GM21717 (cell line): ENCODE data around the gene ACD.
A peak's percentile ranks its signal among the peaks of the same experiment; 100 is the strongest.

ENCODE experiments used
- ATAC-seq: cut with Tn5 transposase; IDR thresholded peaks from one replicate; pipeline ENCODE4 v1.9.1; 2021; ENCODE audit warnings: mild to moderate bottlenecking, moderate library complexity; ENCODE audit not compliant: unreplicated experiment

Gene ACD

DNA sequence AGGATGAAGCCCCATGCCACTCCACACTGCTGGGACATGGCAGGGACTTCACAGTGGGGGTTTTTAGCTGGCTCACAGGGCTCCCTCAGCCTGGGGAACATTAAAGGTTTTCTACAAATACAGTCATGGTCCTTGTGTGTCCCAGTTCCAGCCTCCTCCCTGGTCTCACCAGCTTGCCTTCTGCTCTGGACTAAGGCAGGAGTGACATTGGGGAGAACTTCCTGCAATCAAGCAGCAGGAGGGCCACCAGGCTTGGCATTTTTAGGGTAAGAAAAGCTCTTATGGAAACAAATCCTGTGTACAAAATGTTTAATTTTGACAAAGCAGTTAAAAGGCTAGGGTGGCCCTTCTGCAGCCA lies 2.6 kb upstream of the ACD start:
- no peak for ATAC-seq

DNA sequence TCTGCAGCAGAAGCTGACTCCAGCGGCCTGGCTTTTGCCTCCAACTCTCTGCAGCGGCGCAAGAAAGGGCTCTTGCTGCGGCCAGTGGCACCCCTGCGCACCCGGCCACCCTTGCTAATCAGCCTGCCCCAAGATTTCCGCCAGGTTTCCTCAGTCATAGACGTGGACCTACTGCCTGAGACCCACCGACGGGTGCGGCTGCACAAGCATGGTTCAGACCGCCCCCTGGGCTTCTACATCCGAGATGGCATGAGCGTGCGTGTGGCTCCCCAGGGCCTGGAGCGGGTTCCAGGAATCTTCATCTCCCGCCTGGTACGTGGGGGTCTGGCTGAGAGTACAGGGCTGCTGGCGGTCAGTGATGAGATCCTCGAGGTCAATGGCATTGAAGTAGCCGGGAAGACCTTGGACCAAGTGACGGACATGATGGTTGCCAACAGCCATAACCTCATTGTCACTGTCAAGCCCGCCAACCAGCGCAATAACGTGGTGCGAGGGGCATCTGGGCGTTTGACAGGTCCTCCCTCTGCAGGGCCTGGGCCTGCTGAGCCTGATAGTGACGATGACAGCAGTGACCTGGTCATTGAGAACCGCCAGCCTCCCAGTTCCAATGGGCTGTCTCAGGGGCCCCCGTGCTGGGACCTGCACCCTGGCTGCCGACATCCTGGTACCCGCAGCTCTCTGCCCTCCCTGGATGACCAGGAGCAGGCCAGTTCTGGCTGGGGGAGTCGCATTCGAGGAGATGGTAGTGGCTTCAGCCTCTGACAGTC lies 2.0 kb upstream of the ACD start:
- ATAC-seq = no peak

DNA sequence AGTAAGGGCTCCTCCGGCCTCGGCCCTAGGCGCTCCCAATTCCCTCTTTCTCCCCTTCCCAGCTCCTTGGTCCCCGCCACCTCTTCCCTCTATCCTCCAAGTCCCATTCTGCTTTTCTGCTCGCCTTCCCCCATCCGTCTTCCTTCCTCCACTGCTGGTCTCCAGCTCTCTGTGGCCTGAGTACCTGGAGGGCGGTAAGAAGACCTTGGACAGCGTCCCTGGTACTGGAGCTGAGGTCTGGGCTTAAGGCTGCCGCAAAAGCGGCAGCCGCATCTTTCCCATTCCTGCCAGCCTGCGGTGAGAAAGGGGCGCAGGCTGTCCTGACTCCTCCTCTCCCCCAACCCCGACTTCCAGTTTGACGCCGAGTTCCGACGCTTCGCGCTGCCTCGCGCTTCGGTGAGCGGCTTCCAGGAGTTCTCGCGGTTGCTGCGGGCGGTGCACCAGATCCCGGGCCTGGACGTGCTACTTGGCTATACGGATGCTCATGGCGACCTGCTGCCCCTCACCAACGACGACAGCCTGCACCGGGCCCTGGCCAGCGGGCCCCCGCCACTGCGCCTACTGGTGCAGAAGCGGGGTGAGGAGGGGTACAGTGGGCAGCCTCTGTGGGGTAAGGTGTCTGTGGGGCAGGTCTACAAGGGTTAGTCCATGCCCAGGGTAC lies 1.2 kb upstream of the ACD start:
- ATAC-seq = no peak

DNA sequence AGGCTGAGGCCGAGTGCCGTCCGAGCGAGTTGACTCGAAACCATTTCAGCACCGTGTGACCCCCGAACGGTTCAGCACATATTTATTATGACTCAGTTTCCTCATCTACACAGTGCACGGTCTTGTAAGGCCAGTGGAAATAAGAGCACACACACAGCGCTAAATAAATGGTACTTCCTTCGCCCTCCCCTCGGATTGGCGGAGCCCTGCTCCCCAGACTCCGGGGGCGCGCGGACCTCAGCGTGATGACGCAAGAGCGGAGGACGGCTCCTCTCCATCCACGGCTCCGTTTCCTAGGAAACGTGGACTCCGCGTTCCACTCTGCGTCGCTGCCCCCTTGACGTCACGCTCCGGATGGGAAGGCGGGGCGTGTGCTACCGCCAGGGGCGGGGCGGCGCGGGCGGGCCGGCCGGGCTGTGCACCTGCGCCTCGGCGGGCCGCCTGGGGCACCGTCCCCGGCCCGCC lies 536 bp upstream of the ACD start, which contains the start of gene PARD6A:
PARD6A (plus strand) TSS at position 397 of the 465 bp plus-strand sequence. CDS start 79 bp downstream, outside the sequence.
- peak; percentile 69 for ATAC-seq

DNA sequence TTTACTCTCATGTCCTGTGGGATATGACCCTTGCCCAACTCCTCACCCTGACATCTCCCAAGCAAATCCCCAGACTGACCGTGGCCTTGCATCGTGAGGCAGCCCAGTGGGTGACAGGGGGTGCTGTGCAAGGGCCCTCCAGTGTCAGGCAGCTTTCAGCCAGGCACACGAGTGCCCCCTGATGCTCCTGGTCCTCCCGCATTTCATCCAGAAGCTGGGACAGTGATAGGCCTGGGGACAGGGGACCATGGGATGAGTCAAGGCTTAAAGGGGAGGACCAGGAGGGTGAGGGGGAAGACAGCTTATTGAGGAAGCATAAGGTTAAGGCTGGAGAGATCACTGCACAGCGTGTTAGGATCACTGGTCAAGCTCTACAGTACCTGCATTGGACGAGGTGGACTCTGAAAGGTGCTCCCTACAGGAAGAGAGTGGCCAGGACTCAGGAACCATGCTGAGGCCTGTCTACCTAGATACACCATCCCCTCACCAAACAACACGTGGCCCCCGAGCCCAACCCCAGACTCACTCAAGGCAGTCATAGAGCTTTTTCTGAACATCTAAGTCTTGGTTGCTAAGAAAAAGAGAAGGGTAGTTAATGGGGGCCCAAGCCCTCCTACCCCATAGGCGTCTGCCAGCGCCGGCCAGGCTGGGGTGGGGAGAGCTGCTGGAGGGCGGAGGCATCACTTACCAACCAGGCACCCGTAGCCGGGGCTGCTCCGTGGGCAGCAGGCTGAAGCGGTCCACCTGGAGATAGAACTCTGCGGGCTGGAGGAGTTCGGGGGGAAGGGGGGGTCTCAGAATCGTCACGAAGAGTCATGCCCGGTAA lies 998 bp downstream of the ACD start:
- no peak for ATAC-seq

DNA sequence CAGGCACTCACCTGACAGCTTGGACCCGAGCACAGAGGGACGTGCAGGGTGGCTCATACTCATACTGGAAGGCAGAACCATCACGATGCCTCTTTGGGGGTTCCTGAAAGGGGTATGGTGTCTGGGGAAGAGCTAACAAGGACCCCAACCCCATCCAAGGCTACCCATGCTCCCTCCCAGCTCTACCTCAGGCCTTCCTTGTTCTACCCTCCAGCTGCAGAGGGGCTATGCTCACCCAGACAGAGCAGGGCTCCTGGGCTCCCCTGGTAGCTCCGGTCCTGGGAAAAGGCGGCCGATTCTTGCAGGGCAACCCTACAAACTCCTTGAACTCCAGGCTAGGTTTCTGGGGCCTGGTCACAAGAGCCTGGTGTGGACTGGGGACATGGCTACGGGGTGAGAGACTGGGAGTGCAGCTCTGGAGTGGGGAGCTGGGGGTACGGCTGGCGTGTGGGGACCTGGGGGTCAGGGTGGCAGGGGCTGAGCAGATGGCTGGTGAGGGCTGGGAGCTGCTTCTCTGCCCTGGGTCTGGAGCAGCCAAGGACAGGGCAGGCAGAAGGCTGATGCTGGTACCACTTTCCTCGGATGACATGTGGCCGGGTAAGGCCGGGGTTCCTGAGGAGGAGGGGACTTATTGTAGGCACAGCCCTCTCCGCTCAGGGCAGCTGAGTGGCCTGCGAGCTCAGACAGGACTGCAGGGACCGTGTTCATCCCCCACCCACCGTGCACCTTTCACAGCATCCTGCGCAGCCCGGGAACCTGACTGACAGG lies 2.1 kb downstream of the ACD start:
- no peak for ATAC-seq

DNA sequence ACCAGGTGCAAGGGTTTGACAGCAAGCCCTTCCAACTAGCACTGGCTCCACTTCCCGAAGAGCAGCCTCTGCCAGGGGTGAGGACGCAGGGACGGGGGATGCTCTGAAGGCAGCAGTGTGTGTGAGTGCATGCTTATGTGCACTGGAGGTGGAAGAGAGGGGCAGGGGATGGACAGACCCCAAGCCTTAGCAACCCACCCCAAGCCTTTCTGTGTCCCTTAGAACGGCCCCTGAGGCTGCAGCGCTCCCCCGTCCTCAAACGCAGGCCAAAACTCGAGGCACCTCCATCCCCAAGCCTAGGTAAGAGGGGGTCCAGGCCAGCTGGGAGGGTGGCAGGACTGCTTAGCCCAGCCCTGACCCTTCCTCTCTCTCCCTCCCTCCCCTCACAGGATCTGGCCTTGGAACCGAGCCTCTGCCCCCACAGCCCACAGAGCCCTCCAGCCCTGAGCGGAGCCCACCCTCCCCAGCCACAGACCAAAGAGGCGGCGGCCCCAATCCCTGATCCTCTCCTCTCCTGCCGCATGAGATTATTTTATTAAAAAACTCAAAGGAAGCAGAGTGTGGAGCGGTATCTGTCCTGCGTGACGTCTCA lies 2.9 kb downstream of the ACD start:
- ATAC-seq = no peak

DNA sequence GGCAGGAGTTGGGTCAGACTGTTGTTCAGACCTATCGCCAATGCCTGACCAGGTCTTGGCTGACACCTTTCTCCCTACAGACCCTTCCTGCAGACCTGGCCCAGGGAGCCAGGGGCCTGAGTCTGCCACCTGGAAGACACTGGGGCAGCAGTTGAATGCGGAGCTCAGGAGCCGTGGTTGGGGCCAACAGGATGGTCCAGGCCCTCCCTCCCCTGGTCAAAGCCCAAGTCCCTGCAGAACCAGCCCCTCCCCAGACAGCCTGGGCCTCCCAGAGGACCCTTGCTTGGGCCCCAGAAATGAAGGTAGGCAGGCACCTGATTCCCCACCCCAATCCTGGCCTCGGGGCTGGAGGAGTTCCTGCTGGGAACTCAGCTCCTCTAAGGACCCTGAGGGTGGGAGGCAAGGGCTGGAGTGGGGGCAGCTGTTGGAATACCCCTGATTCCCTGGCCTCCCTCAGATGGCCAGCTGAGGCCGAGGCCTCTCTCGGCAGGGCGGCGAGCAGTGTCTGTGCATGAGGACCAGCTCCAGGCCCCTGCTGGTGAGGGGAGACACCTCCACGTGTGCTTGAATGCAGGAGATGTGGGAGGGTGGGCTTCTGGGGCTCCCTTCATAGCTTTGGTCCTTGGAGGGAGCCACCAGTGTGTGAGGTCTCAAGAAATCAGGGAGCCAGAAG lies 3.6 kb downstream of the ACD start:
- no peak for ATAC-seq

DNA sequence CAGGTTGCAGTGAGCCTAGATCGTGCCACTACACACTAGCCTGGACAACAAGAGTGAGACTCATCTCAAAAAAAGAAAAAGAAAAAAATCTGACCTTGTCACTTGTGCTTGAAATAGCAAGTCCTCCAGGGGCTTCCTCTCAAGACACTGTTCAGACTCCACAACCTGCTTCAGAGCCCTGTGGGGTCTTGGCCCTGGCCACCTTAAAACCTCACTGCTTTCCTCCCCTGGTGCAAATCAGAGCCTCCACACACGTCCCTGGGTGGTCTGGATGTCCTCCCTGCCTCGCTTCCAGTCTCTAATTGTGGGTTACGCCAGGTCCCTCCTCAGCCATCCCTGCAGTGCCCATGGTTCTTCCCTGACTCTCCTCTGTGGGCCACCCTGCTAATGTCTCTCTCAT lies 4.7 kb downstream of the ACD start:
- ATAC-seq = no peak

DNA sequence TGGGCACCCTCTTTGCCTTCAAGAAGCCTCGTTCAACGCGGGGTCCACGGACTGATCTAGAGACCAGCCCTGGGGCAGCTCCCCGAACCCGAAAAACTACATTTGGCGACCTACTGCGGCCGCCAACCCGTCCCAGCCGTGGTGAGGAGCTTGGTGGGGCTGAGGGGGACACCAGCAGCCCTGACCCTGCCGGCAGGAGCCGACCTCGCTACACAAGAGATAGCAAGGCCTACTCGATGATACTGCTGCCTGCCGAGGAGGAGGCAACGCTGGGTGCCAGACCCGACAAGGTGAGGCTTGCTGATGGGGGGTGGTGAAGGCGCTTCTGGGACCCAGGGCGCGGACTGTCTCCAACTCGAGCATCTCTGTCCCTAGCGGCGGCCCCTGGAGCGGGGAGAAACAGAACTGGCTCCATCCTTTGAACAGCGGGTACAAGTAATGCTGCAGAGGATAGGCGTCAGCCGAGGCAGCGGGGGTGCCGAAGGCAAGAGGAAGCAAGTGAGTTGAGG lies 5.6 kb downstream of the ACD start:
- no peak for ATAC-seq

DNA sequence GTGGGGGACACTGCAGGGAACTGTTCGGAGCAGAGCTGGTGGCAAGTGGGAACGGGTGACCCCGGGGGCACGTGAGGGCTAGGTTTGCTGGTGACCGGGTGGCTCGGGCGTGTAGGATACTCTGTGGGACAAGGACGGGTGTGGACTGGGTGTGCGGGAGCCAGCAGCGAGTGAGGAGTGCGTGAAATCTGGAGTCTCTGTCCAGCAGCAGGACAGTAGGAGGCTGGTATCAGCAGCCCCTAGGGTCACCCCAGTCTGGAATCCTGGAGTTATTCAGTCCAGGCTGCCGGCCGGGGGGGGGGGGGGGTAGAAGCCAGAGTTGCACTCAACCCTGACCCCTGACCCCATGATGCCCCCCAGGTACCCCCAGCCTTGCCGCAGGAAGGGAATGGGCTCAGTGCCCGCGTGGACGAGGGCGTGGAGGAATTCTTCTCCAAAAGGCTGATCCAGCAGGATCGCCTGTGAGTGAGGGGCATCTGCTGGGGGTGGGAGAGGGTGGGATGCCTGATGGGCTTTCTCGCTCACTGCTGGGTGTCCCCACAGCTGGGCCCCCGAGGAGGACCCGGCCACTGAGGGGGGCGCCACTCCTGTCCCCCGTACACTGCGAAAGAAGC lies 6.2 kb downstream of the ACD start:
- no peak for ATAC-seq

DNA sequence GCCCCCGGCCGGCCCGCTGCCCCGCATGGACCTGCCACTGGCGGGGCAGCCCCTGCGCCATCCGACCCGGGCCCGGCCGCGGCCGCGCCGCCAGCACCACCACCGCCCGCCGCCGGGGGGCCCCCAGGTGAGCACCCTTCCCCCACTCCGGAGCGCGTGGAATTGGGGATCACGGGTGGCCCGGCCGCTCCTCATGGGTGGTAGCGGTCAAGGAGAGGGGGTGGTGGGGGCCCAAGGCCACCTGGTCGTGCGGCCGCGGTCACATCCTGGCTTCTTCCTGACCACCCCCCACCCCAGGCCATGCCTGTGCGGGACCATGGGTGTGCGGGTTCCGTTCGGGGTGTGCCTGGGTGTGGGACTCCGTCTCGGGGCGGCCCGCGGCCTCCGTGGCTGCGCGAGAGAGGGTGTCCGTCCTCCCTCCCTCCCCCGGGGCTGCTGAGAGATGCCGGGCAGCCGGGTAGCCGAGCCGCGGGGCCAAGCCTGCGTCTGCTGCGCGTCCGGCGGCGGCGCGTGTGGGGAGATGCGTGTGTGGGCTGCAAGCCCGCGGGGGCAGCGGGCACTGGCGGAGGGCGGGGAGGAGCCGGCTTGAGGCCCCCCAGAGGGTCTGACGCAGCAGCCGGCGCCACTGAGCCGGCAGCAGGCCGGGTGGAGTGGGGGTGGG lies 6.8 kb downstream of the ACD start:
- ATAC-seq = no peak

DNA sequence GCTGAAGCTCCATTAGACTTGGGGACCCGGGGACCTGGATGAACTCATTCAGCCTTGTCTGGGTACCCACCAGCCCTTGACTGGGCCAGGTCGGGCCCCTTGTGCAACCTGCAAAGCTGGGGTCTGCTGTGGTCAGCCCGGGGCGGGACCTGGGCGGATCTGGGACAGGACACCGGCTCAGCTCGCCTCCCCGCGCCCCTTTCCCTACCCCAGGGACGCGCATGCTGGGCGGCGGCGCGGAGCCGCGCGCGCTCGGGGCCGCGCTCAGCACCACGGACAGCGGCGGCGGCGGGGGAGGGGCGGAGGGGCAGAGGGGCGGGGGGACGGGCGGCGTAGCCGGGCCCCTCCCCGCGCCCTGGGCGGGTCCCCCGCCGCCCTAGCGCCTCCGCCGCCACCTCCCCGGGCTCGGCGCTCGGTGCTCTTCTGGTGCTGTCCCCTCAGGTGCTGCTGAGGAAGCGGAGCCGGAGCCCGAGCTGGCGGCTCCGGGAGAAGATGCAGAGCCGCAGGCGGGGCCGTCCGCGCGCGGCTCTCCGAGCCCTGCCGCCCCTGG lies 7.4 kb downstream of the ACD start:
- ATAC-seq = no peak

DNA sequence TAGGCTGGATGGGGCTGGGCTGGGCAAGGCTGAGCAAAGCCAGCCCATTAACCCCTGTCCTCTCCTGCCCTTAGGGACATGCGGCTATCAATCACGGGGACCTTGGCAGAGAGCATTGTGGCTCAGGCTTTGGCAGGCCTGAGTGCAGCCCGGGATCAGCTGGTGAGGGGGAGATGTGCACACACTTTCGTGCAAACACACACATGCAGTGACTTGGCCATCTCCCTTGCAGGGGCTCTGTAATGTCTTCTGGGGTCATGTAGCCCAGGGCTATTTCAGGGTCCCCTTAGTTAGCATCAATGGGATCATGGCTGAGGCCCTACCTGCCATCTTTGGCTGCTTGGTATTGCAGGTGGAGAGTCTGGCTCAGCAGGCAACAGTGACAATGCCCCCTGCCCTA lies 8.2 kb downstream of the ACD start:
- ATAC-seq = no peak

DNA sequence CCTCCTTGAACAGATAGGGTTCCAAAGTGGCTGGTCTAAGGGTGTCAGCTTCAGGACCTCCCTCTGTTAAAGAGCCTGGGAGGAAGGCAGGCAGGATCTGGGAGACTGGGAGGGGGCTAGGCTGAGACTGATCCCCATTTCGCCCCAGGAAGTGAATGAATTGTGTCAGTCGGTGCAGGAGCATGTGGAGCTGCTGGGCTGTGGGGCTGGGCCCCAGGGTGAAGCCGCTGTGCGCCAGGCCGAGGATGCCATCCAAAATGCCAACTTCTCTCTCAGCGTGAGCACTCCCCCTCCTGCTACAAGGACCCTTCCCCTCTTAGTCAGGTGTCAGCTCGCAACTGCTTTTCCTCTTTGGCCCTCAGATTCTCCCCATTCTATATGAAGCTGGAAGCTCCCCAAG lies 9.0 kb downstream of the ACD start:
- ATAC-seq = no peak

DNA sequence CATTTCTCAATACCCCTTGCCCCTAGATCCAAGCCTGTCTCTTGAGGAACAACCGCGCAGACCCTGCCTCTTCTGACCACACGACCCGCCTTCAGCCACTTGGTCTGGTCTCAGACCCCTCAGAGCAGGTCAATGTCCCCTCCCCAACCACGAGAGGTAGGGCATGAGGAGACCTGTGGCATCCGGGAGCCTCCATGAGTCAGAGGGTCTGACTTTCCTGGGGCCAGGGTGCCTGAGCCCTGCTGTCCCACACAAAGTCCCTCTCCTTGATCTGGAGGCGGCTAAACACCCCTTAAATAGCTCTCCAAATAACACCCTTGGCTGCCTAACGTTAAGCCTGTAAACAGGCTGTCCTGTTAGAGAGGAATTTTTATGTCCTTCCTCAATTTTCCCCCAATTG lies 10.0 kb downstream of the ACD start:
- no peak for ATAC-seq

DNA sequence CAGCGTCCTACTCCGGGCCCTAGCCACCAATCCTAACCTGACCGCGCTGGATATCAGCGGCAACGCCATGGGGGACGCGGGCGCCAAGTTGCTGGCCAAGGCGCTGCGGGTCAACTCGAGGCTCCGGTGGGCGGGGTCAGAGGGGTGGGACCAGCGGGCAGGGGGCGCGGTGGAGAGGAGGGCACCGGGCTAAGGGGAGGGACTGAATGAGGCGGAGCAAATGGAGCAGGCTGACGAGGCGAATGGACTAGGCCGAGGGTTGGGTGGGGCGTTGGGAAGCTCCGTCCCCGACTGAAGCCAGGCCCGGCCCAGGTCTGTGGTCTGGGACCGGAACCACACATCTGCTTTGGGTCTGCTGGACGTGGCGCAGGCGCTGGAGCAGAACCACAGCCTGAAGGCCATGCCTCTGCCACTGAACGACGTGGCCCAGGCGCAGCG lies 10.5 kb downstream of the ACD start:
- no peak for ATAC-seq

DNA sequence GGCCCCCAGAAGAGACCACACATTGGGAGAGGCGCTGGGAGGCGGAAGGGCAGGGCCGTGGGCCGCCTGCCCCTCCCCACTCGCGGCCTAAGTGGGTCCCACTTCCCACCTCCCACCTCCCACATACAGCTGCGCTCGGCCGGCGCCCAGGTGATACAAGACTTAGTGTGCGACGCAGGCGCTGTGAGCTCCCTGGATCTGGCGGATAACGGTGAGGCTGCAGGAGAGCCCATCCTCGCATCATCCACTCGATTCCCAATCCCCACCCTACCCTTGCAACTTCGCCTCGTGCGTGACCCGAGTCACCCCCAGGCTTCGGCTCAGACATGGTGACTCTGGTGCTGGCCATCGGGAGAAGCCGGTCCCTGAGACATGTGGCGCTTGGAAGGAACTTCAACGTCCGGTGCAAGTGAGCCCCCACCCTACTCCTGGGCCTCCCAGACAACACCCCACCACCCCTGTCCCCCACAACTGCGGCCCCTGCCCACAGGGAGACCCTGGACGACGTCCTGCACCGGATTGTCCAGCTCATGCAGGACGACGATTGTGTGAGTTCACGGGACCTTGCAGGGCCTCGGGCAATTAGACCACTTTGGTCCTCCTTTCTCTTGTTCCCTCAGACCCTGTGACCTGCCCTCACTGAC lies 11.2 kb downstream of the ACD start:
- ATAC-seq = no peak
